Measurements from ENCODE around the gene TRIB2.

- TF ChIP-seq CTCF (IDR thresholded peaks at IDR 0.05 in 8 of 11, conservative IDR thresholded peaks at IDR 0.05 in 3 of 11) (no peak), POLR2A (IDR thresholded peaks at IDR 0.05) (no peak)
Measured at GRCh38 chr2:12767996-12768624, 51.4 kb downstream of the TRIB2 start.
